GM18951 (cell line): ENCODE data around the gene LRP1B.

ENCODE experiments used
- POLR2A ChIP-seq: IDR thresholded peaks from 4 replicates; pipeline ENCODE4 v1.6.1; 2011; ENCODE audit warnings: mild to moderate bottlenecking; ENCODE audit not compliant: insufficient read length, insufficient read depth; ENCODE audit errors: extremely low read depth
- in situ Hi-C: fragments of 300-500 bp; cut with MboI; formaldehyde crosslinking; loops from one replicate; pipeline ENCODE4 v1.12.0; 2022; ENCODE audit warnings: low sequenced_read_pairs, mixed read lengths, inconsistent platforms; ENCODE audit not compliant: unreplicated experiment

The LRP1B gene

DNA sequence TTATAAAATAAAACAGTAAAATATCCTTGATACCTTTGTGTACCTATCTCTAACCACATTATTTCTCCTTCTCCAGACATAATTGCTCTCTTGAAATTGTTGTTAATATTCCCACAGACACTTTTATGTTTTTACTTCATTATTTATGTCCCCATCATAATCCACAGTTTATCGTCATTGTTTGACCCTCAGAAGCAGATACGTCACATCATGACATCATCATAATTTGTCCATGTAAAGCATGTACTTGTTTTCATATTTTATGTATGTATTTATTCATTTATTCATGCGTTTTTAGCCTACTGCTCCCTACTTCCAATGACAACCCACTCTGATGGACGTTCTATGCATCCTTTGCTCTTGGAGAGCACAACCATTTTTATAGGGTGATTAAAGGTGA is 1943.7 kb downstream of the LRP1B start:
- no peak for TF ChIP-seq POLR2A
- in situ Hi-C loops: no loop called here

DNA sequence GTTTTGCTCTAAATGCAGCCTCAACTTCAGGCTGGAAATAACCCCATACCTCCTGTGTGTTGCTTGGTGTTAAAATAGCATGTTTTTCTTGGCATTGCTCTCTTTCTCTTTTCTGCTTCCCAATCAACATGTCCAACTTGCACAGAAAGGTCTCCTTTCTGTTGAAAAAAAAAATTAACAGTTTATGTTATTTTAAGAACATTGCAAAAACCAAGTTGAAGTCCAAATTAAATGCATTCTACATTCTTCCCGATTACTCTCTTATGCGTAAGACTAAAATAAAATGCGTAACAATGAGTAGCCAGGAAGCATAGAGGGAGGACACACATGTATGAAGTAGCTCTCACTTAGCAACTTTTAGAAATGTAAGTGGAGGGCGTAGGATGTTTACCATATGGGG is 1944.5 kb downstream of the LRP1B start:
- TF ChIP-seq POLR2A: no peak
- in situ Hi-C loops: no loop called here

DNA sequence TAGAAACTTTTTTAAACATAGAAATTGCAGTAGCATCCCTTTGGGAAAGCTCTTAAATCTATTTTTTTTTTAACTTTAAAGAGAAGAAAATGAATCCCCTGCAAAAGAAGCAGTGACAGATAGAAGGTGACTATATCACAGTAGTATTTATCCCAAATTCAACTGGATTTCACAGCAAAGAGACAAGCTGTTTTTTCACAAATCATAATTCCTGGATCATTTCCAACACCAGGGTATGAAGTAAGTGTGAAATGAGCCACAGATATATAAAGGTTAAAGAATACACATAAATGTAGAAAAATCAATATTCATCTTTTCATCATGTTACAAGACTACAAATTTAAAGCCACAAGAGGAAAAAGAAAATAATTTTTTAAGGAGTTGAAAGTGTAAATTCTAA is 1945.7 kb downstream of the LRP1B start:
- TF ChIP-seq POLR2A: no peak
- in situ Hi-C loops: no loop called here

DNA sequence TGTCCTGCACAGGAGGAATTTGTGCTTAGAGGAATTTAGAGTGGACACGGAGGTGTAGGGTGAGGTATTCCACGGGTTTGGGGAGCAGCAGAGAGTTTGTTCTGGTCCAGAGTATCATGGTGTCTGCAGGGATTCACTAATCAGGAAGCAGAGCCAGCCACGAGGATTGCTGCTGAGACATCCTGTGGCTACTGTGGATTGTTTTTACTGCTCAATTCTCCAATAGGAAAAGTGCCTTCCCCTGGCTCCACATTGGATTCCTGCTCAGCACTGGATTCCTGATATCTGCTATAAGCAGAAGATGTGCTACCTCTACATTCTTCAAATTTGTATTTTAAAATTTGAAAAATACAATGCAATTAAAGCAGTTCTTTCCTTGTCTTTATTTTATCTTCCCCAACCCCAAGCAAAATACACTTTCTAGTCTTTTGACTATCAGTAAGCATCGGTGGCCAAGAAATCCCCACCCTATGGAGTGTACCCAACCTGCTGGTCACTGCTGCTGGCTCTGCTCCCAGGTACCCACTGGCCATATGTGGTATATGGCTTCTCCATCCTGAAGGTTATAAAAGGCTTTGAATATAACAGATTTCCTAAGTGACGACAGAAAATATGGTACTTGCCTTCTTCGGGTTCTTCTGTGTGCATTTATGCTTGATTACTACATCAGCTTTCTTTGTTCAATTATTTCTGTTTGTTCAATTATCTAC is 1947.6 kb downstream of the LRP1B start:
- in situ Hi-C loops: no loop called here
- no peak for TF ChIP-seq POLR2A
